MM.1S (cell line): Measurements from ENCODE around the gene EXOC6.

Source experiments
- DNase-seq: peaks from one replicate; pipeline ENCODE4 v3.0.0-alpha.2; 2015
- H2AFZ ChIP-seq: fragments of 300-600 bp; sonication (generic); 2 replicates; pipeline ENCODE4 v1.6.0; 2016; ENCODE audit warnings: antibody characterized with exemption, low read length
- H3F3A ChIP-seq: fragments of 300-600 bp; sonication (generic); 2 replicates; pipeline ENCODE4 v1.6.1; 2016; ENCODE audit warnings: mild to moderate bottlenecking, antibody characterized with exemption, low read length, moderate library complexity, mixed read lengths; ENCODE audit not compliant: insufficient read depth
- H3K27ac ChIP-seq: fragments of 300-600 bp; sonication (generic); 2 replicates; pipeline ENCODE4 v1.5.1; 2016; ENCODE audit warnings: mild to moderate bottlenecking, low read length
- H3K27me3 ChIP-seq: fragments of 300-600 bp; sonication (generic); replicated peaks from 2 replicates; pipeline ENCODE4 v1.6.0; 2016; ENCODE audit warnings: low read length; ENCODE audit not compliant: insufficient read depth
- H3K36me3 ChIP-seq: fragments of 300-600 bp; sonication (generic); replicated peaks from 2 replicates; pipeline ENCODE4 v1.6.1; 2016; ENCODE audit warnings: mild to moderate bottlenecking, low read length, mixed read lengths; ENCODE audit not compliant: insufficient read depth
- H3K4me1 ChIP-seq: fragments of 300-600 bp; sonication (generic); 2 replicates; pipeline ENCODE4 v1.6.1; 2016; ENCODE audit warnings: low read length, mixed read lengths
- H3K4me2 ChIP-seq: fragments of 300-600 bp; sonication (generic); 2 replicates; pipeline ENCODE4 v1.6.0; 2016; ENCODE audit warnings: low read depth, low read length
- H3K4me3 ChIP-seq: fragments of 300-600 bp; sonication (generic); 2 replicates; pipeline ENCODE4 v1.5.1; 2016; ENCODE audit warnings: low read length, mixed read lengths
- H3K79me2 ChIP-seq: fragments of 300-600 bp; sonication (generic); 2 replicates; pipeline ENCODE4 v1.6.1; 2016; ENCODE audit warnings: mixed run types, low read length, mixed read lengths
- H3K9ac ChIP-seq: fragments of 300-600 bp; sonication (generic); 2 replicates; pipeline ENCODE4 v1.6.1; 2016; ENCODE audit warnings: low read length, mixed read lengths
- H3K9me2 ChIP-seq: fragments of 300-600 bp; sonication (generic); replicated peaks from 2 replicates; pipeline ENCODE4 v1.6.1; 2016; ENCODE audit warnings: mild to moderate bottlenecking, low read length, mixed read lengths; ENCODE audit not compliant: insufficient read depth
- H3K9me3 ChIP-seq: fragments of 300-600 bp; sonication (generic); replicated peaks from 2 replicates; pipeline ENCODE4 v1.6.1; 2016; ENCODE audit warnings: mild to moderate bottlenecking, low read length, mixed read lengths; ENCODE audit not compliant: insufficient read depth
- H4K20me1 ChIP-seq: fragments of 300-600 bp; sonication (generic); 2 replicates; pipeline ENCODE4 v1.6.1; 2016; ENCODE audit warnings: mild to moderate bottlenecking, low read length, moderate library complexity, mixed read lengths; ENCODE audit not compliant: insufficient read depth
- EZH2 ChIP-seq: fragments of 300-600 bp; sonication (generic); optimal IDR thresholded peaks from 2 replicates; pipeline ENCODE3; 2017; ENCODE audit warnings: low read depth, mild to moderate bottlenecking, antibody characterized with exemption, low read length, mixed read lengths
- EZH2phosphoT487 ChIP-seq: fragments of 300-600 bp; sonication (generic); IDR thresholded peaks from 2 replicates; pipeline ENCODE4 v1.6.1; 2018; ENCODE audit warnings: antibody characterized with exemption, low read length
- TF ChIP-seq, protein P1 (sequence below): fragments of 300-600 bp; sonication (generic); IDR thresholded peaks from 2 replicates; pipeline ENCODE4 v1.5.1; 2016; ENCODE audit warnings: antibody characterized with exemption, low read length, mixed read lengths

The EXOC6 gene

DNA sequence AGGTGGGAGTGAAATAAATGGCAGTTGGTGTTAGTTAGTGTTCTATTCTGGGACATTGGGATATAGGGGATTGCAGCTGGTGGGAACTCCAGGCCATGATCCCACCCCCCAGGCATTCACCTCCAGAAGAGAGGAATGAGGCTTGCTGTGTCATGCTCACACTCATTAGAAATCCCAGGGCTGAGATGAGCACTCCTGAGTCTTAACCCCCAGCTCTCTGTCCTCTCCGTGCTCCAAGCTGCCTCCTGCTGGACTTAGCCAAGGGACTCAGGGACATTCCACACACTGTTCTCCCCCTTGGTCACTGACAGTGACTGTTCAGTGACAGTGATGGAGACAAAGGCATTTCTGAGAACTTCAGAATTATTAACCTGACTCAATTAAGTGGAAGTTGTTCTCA, 246.9 kb downstream of the EXOC6 start:
- Histone ChIP-seq H3K4me1 (no peaks in the 10 kb centered on the region), H3K27ac (no peak overlapping the region), H3K9me3 (no peaks in the 10 kb centered on the region), H3K27me3 (no peaks in the 10 kb centered on the region), H3K4me2 (no peak overlapping the region), H3K4me3 (no peak overlapping the region), H4K20me1 (no peaks in the 10 kb centered on the region), H2AFZ (no peak overlapping the region), H3K9ac (no peak overlapping the region), H3K9me2 (no peaks in the 10 kb centered on the region), H3K79me2 (no peaks in the 10 kb centered on the region), H3K36me3 (no peaks in the 10 kb centered on the region), H3F3A (no peaks in the 10 kb centered on the region)
- no peak for TF ChIP-seq EZH2phosphoT487
- TF ChIP-seq, protein P1, sequence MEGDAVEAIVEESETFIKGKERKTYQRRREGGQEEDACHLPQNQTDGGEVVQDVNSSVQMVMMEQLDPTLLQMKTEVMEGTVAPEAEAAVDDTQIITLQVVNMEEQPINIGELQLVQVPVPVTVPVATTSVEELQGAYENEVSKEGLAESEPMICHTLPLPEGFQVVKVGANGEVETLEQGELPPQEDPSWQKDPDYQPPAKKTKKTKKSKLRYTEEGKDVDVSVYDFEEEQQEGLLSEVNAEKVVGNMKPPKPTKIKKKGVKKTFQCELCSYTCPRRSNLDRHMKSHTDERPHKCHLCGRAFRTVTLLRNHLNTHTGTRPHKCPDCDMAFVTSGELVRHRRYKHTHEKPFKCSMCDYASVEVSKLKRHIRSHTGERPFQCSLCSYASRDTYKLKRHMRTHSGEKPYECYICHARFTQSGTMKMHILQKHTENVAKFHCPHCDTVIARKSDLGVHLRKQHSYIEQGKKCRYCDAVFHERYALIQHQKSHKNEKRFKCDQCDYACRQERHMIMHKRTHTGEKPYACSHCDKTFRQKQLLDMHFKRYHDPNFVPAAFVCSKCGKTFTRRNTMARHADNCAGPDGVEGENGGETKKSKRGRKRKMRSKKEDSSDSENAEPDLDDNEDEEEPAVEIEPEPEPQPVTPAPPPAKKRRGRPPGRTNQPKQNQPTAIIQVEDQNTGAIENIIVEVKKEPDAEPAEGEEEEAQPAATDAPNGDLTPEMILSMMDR, result no peak
- no peak for TF ChIP-seq EZH2
- no peak for DNase-seq

DNA sequence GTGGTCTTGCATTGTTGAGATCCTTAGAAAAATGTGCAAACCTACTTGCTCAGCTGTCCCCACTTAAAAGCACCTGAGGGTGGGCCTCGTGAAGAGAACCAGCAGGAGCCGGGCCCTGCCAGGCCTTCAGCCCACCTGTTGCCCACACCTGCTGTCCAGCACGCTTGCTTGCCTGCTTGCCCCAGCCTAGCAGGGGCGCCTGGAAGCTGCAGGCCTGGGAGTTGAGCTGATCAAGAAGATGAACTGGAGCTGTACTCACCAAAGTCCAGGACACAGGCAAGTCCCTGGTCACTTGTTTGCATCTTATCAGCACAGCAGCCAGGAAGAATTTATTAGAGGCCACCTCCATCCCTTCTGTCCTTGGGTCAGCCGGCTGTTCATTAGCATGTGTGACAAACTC, 248.6 kb downstream of the EXOC6 start:
- Histone ChIP-seq H3K4me3 (no peak overlapping the region), H3K27ac (no peak overlapping the region), H3F3A (no peaks in the 10 kb centered on the region), H3K9me3 (no peaks in the 10 kb centered on the region), H4K20me1 (no peaks in the 10 kb centered on the region), H3K4me2 (no peak overlapping the region), H3K36me3 (no peaks in the 10 kb centered on the region), H3K27me3 (no peaks in the 10 kb centered on the region), H3K9me2 (no peaks in the 10 kb centered on the region), H3K4me1 (no peaks in the 10 kb centered on the region), H3K9ac (no peak overlapping the region), H3K79me2 (no peaks in the 10 kb centered on the region), H2AFZ (no peak overlapping the region)
- no peak for DNase-seq
- TF ChIP-seq, protein P1, result no peak
- TF ChIP-seq EZH2phosphoT487 (no peak), EZH2 (no peak)

DNA sequence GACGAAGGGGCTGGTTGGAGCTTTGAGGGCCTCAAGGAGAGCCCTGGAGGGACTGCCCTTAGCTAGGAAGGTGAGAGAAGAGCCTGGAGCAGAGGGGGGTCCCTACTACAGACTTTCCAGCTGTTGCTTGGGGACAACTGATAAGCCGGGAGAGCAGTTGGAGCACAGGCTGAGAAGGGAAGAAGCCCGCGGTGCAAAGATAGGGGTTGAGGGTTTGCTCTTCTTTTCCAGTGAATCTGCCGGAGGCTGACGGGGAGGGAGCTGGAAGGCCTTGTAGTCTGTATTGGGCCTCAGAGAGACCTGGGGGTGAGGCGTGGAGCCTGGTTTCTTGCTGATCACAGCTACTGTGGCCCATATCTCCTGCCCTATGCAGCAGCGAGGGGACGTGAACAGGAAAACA, 249.1 kb downstream of the EXOC6 start:
- H3K36me3 ChIP-seq, result no peaks in the 10 kb centered on the region
- DNase-seq, result no peak
- no peaks in the 10 kb centered on the region for H3F3A ChIP-seq
- H4K20me1 ChIP-seq, result no peaks in the 10 kb centered on the region
- TF ChIP-seq, protein P1, result no peak
- H3K27me3 ChIP-seq, result no peaks in the 10 kb centered on the region
- no peaks in the 10 kb centered on the region for H3K9me3 ChIP-seq
- H3K4me2 ChIP-seq, result no peak overlapping the region
- no peaks in the 10 kb centered on the region for H3K4me1 ChIP-seq
- H2AFZ ChIP-seq, result no peak overlapping the region
- H3K9ac ChIP-seq, result no peak overlapping the region
- H3K27ac ChIP-seq, result no peak overlapping the region
- H3K9me2 ChIP-seq, result no peaks in the 10 kb centered on the region
- no peak overlapping the region for H3K4me3 ChIP-seq
- no peaks in the 10 kb centered on the region for H3K79me2 ChIP-seq
